OCI-LY1 (cell line): ENCODE measurements around the gene KIF14.

ENCODE experiments used
- CTCF ChIP-seq: fragments of 200-600 bp; sonication (generic), shearing (Covaris generic); IDR thresholded peaks from 2 replicates; pipeline ENCODE4 v1.5.1; 2017; ENCODE audit warnings: mild to moderate bottlenecking, antibody characterized with exemption, low read length, moderate library complexity, mixed read lengths
- EZH2 ChIP-seq: fragments of 200-600 bp; sonication (generic), shearing (Covaris generic); IDR thresholded peaks from 2 replicates; pipeline ENCODE4 v1.8.0; 2017; ENCODE audit warnings: borderline replicate concordance, mixed run types, mild to moderate bottlenecking, antibody characterized with exemption, low read length, moderate library complexity, mixed read lengths

DNA sequence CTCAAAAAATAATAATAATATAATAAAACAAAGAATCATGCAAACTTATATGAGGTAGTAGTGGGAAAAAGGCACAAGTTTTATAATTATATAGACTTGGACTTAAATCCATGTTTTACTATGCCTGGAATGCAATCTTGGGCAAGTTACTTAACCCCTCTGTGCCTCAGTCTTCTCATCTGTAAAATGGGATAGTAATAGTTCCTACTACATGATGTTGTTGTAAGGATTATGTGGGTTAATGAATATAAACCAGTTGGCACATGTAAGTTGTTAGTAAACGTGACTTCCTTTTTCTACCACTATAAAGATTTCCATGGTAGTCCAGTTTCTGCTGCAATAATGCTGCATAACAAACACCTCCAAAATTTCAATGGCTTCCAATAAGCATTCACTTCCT, 10.8 kb upstream of the KIF14 start:
- TF ChIP-seq CTCF (no peak), EZH2 (no peak)
